Heart right ventricle (tissue), 16 donors: ENCODE measurements around the gene SDHC. TPM values are rescaled to one million over a fixed set of nuclear protein-coding genes. Genes with fewer than 3 reads are reported as not detected.

Source experiments
- ATAC-seq, 8 donors: fragments of 200-7000 bp; cut with Tn5 transposase; one replicate each; pipeline ENCODE4 v1.9.1; 2020; ENCODE audit warnings: mild to moderate bottlenecking in 8 of 8, moderate library complexity in 8 of 8, moderate number of reproducible peaks in 1 of 8
- DNase-seq, 2 donors: peaks; one replicate each; pipeline ENCODE4 v3.0.0-alpha.2; 2020
- H3K27ac ChIP-seq, 10 donors: fragments of 200-600 bp; sonication (generic) in 2 of 10; one replicate each; pipeline versions ENCODE4 v1.5.0 to v1.8.0; 2020 to 2022; ENCODE audit warnings: mild to moderate bottlenecking in 3 of 10
- H3K27me3 ChIP-seq, 7 donors: fragments of 200-600 bp; one replicate each; pipeline ENCODE4 v1.8.0; 2021 to 2022; ENCODE audit warnings: mild to moderate bottlenecking in 2 of 7
- H3K36me3 ChIP-seq, 9 donors: fragments of 200-600 bp; sonication (generic) in 1 of 9; one replicate each; pipeline versions ENCODE4 v1.5.0 to v1.8.0; 2020 to 2022; ENCODE audit warnings: mild to moderate bottlenecking in 2 of 9
- H3K4me1 ChIP-seq, 9 donors: fragments of 200-600 bp; sonication (generic) in 1 of 9; one replicate each; pipeline versions ENCODE4 v1.5.0 to v1.8.0; 2020 to 2022; ENCODE audit warnings: mild to moderate bottlenecking in 4 of 9
- H3K4me3 ChIP-seq, 10 donors: fragments of 200-600 bp; sonication (generic) in 2 of 10; one replicate each; pipeline versions ENCODE4 v1.5.0 to v1.8.0; 2020 to 2022; ENCODE audit warnings: mild to moderate bottlenecking in 7 of 10, moderate library complexity in 2 of 10
- H3K9me3 ChIP-seq, 11 donors: fragments of 200-600 bp in 10 of 11; sonication (generic) in 2 of 11; one replicate each; pipeline versions ENCODE4 v1.5.0 to v1.8.0; 2013 to 2022; ENCODE audit warnings: mild to moderate bottlenecking in 2 of 11, control low read depth in 1 of 11, moderate library complexity in 1 of 11
- WGBS, 2 donors: extraction: QIAGEN DNeasy Blood & Tissue Kit; methylation state at CpG; one replicate each; pipeline ENCODE4 v1.1.7; 2013; ENCODE audit warnings: inconsistent platforms in 1 of 2; 5-methylcytosine and 5-hydroxymethylcytosine counted together
- intact Hi-C, 10 donors: fragments of 100-400 bp; cut with DNase I; formaldehyde crosslinking; loops; one replicate each; pipeline versions ENCODE4 v1.11.1 to v1.14.2; 2022
- polyA plus RNA-seq, 2 donors: library from polyadenylated mRNA; stranded (reverse); fragments of 200-250 nt; gene quantifications; one replicate each; pipeline ENCODE4 v1.2.3, GENCODE V29; 2013
- total RNA-seq, 10 donors: library from RNA; stranded (reverse); fragmentation: NEBNext Ultra II Directional in 3 of 10; extraction: Animal tissue kit (Norgen Biotek cat#: 25700) in 3 of 10; gene quantifications; one replicate each; pipeline versions ENCODE4 v1.2.1 to v1.2.4, GENCODE V29; 2021 to 2023
- TF ChIP-seq, protein P1 (sequence below), 9 donors: fragments of 200-600 bp; sonication (generic) in 2 of 9; IDR thresholded peaks; one replicate each; pipeline versions ENCODE4 v1.5.0 to v1.8.0; 2021 to 2022; ENCODE audit warnings: antibody characterized with exemption in 9 of 9, mild to moderate bottlenecking in 5 of 9, moderate library complexity in 1 of 9
- donor health status: Arrhythmogenic right ventricular cardiomyopathy.
- donor health status: ischemic (EF 13 %, LVEDD 7.1; RV severe dilation, severe dysfunction).
- donor health status: healthy with polysubstance abuse.
- donor health status: DM: no; HTN: yes; CAD: no.
- donor health status: DM: no; HTN: no; CAD: no.
- donor health status: ischemic (EF 25% LVEDD 6.9; RV normal size, moderate dysfunction).
- donor health status: ischemic (EF 25% LVEDD 5.7; RV mildly dilated, moderate dysfunction).
- donor health status: healthy.
- donor health status: DM: yes; HTN: yes; CAD: no.
- donor health status: Ischemic cardiomyopathy.
- donor health status: ischemic (EF 35%, LVEDD 5.7; RV mildly dilated, moderate dysfunction).
- donor health status: nonischemic (EF 11% LVEDD 7.7; RV severe dilation, severe dysfunction).
- donor health status: DM: yes; HTN: yes; CAD: no.
- donor health status: PGD.
- donor health status: ischemic (EF 29% LVEDD 5.4; RV normal size, mild dysfunction).
- donor health status: nonischemic (EF 23%, LVEDD 6.1; RV moderate dilation, normal function).

Gene SDHC
- total and polyA plus RNA-seq, 12 donors, result 18.1 to 459 (median 397) TPM

DNA sequence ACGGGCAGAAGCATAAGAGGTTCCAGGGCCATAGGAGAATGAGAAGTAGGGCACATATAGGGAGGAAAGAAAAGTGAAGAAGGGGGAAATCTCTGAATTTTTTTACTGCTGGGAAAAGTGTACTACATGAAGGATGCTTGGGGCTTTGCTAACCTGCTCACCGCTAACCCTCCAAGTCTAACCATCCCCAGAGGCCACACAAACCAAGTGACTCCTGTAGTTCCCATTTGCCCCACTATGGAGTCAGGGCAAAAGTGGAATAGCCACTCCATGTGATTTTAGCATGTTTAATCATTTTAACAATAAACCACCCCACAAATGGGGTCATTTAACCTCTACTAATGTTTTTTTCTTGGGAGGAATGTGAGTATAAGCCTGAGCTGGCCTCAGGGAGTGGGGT is 29.1 kb upstream of the SDHC start:
- Histone ChIP-seq H3K4me3 (no peak overlapping the region), H3K4me1 (peaks cover 0 to 6% (median 0%) of the 10 kb centered on the region in 9 donors), H3K9me3 (no peaks in the 10 kb centered on the region), H3K36me3 (no peaks in the 10 kb centered on the region), H3K27me3 (peaks cover 0 to 8% (median 0%) of the 10 kb centered on the region in 7 donors), H3K27ac (no peak overlapping the region)
- DNase-seq (no peak), ATAC-seq (no peak)
- intact Hi-C loops, result loop anchor here in 2 of 10 donors (5.0 to 10.0 kb wide), 2 partner anchors 50 to 53 kb away; partner anchors contain the start of gene NR1I3 (in 1 of the 2)
- TF ChIP-seq, protein P1, sequence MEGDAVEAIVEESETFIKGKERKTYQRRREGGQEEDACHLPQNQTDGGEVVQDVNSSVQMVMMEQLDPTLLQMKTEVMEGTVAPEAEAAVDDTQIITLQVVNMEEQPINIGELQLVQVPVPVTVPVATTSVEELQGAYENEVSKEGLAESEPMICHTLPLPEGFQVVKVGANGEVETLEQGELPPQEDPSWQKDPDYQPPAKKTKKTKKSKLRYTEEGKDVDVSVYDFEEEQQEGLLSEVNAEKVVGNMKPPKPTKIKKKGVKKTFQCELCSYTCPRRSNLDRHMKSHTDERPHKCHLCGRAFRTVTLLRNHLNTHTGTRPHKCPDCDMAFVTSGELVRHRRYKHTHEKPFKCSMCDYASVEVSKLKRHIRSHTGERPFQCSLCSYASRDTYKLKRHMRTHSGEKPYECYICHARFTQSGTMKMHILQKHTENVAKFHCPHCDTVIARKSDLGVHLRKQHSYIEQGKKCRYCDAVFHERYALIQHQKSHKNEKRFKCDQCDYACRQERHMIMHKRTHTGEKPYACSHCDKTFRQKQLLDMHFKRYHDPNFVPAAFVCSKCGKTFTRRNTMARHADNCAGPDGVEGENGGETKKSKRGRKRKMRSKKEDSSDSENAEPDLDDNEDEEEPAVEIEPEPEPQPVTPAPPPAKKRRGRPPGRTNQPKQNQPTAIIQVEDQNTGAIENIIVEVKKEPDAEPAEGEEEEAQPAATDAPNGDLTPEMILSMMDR (IDR thresholded peaks at IDR 0.05), result no peak
- 92 to 94% methylated on average over 2 of the region's 2 CpGs for WGBS, 2 donors

DNA sequence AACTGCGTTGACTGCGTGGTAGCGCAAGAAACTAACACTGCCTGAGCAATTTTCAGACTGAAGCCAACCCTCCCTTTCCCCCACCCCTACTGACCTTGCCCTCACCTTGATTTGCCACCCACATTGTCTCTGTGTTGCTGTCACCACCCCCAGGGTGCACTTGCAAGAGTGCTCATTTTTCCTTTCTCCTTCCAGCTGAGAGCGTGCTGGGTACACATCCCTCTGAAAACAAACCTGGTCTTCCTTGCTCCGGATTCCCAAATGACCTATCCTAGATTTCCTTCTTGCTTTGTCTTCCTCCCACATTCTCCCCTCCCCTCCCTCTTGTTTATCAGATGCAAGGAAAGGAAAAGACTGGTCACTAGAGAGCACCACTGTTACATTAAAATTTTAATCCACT is 28.7 kb upstream of the SDHC start:
- WGBS, 2 donors, result 72 to 80% methylated on average over 5 of the region's 5 CpGs
- ATAC-seq (no peak), DNase-seq (no peak)
- intact Hi-C loops, result loop anchor here in 2 of 10 donors (5.0 to 10.0 kb wide), 2 partner anchors 51 to 53 kb away; partner anchors contain the start of gene NR1I3 (in 1 of the 2)
- TF ChIP-seq, protein P1 (IDR thresholded peaks at IDR 0.05), result no peak
- Histone ChIP-seq H3K27ac (no peak overlapping the region), H3K4me1 (peaks cover 0 to 6% (median 0%) of the 10 kb centered on the region in 9 donors), H3K27me3 (peaks cover 0 to 8% (median 0%) of the 10 kb centered on the region in 7 donors), H3K9me3 (no peaks in the 10 kb centered on the region), H3K36me3 (no peaks in the 10 kb centered on the region), H3K4me3 (no peak overlapping the region)

DNA sequence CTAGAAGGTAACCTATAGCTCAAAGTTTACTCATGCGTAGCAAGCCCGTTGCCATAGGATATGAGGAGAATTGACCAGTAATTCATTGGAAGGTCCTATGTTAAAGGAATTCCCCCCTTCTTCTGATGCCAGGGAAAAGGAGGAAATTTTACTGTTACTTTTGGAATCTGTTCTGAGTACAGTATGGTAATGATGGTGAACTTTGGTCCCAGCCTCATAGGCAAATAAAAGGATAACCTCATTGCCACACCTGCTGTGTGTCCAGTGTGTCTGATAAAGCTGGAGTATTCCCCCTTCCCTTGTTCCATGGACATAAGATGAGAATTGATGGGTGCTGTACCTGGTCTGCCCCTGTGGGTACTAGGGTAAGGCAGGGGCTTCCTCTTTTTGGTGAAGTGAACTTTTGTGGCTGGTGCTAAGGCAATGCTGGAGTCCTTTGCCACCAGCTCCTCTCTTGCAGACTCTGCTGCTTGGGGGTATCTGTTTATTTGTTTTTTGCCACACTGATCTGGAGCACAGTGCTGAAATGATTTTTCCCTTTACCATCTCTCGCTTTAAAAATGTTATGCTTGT is 26.6 kb upstream of the SDHC start:
- Histone ChIP-seq H3K9me3 (no peaks in the 10 kb centered on the region), H3K27ac (no peak overlapping the region), H3K36me3 (no peaks in the 10 kb centered on the region), H3K4me3 (no peak overlapping the region), H3K27me3 (peaks cover 0 to 8% (median 0%) of the 10 kb centered on the region in 7 donors), H3K4me1 (peaks cover 0 to 6% (median 0%) of the 10 kb centered on the region in 9 donors)
- DNase-seq (no peak), ATAC-seq (no peak)
- intact Hi-C loops, result loop anchor here in 2 of 10 donors (5.0 to 10.0 kb wide), 2 partner anchors 53 to 55 kb away; partner anchors contain the start of gene NR1I3 (in 1 of the 2)
- WGBS, 2 donors, result 92 to 98% methylated on average over 3 of the region's 3 CpGs
- TF ChIP-seq, protein P1 (IDR thresholded peaks at IDR 0.05), result no peak

DNA sequence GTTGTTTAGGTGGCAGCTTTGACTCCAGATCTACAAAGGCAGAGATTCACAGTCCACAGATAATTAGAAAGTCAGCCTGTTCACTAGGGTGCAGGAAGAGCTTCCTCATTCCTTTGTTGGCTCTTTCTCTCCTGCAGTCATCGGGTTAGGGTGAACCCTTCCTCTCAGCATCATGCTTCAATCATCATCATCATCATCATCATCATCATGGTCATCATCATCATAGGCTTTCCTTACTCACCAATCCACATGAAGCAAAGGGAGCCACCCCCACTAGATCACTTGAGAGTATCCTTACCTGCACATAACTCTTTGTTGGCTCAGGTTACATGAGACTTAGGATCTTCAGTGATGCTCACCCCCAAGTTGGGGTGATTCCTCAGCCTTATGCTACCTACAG is 23.4 kb upstream of the SDHC start:
- Histone ChIP-seq H3K4me1 (peaks cover 0 to 6% (median 0%) of the 10 kb centered on the region in 9 donors), H3K4me3 (no peak overlapping the region), H3K9me3 (no peaks in the 10 kb centered on the region), H3K27me3 (no peaks in the 10 kb centered on the region), H3K27ac (no peak overlapping the region), H3K36me3 (no peaks in the 10 kb centered on the region)
- 71 to 86% methylated on average over 1 of the region's 1 CpG for WGBS, 2 donors
- TF ChIP-seq, protein P1 (IDR thresholded peaks at IDR 0.05), result no peak
- intact Hi-C loops, result loop anchor here in 8 of 10 donors (2.0 to 5.0 kb wide), 2 partner anchors 63 to 64 kb away; partner anchors contain the start of gene TOMM40L (in 8 of the 8)
- no peak for DNase-seq
- ATAC-seq, result no peak
